Activated CD4-positive, alpha-beta T cell treated with anti-CD3 and anti-CD28 coated beads, Interleukin-2, amount 50 U/mL, for 1 hour (primary cell): ENCODE results near the gene DBP.
A peak's percentile ranks its signal among the peaks of the same experiment; 100 is the strongest.
"Not testable (repeated sequence)": the region's sequence is repeated elsewhere in the genome, so short reads cannot be mapped to it uniquely, and the experiment has no call there.

Source experiments
- DNase-seq: peaks from one replicate; pipeline ENCODE4 v3.0.0-alpha.2; 2020

DBP gene

GRCh38 chr19:48665786-48666185 is 28.6 kb upstream of the DBP start:
- no peak for DNase-seq

- no peak for DNase-seq
These were observed 27.3 kb upstream of the DBP start for GRCh38 chr19:48664476-48664875.

- no peak for DNase-seq
These were observed 26.5 kb upstream of the DBP start for GRCh38 chr19:48663667-48664066.

- no peak for DNase-seq
These were observed 24.5 kb upstream of the DBP start for GRCh38 chr19:48661711-48662090.

- peak; percentile 71 for DNase-seq
These were observed 23.9 kb upstream of the DBP start for GRCh38 chr19:48660852-48661710.

GRCh38 chr19:48659768-48660167 is 22.6 kb upstream of the DBP start:
- DNase-seq = no peak

GRCh38 chr19:48658483-48658882 is 21.3 kb upstream of the DBP start:
- no peak for DNase-seq

- not testable (repeated sequence) for DNase-seq
These were observed 20.6 kb upstream of the DBP start for GRCh38 chr19:48657828-48658227.

- DNase-seq = no peak
These were observed 19.8 kb upstream of the DBP start for GRCh38 chr19:48656840-48657474.

GRCh38 chr19:48654299-48655059 is 17.3 kb upstream of the DBP start:
- DNase-seq = no peak

- DNase-seq = no peak
These were observed 14.5 kb upstream of the DBP start for GRCh38 chr19:48651683-48652048.

- DNase-seq = no peak
These were observed 13.9 kb upstream of the DBP start for GRCh38 chr19:48650974-48651682.

GRCh38 chr19:48648134-48648533 is 11.0 kb upstream of the DBP start:
- no peak for DNase-seq

GRCh38 chr19:48646722-48647216 is 9.6 kb upstream of the DBP start:
- no peak for DNase-seq

GRCh38 chr19:48646001-48646721 is 9.0 kb upstream of the DBP start, which contains the start of gene CA11:
Gene CA11 (minus strand): TSS chr19:48646187. CDS start chr19:48645632, 555 bp downstream.
- DNase-seq = peak; percentile 91

GRCh38 chr19:48645620-48646000 is 8.4 kb upstream of the DBP start:
- DNase-seq = no peak

GRCh38 chr19:48644839-48645619 is 7.8 kb upstream of the DBP start:
- DNase-seq = peak; percentile 72

GRCh38 chr19:48644355-48644754 is 7.2 kb upstream of the DBP start:
- no peak for DNase-seq

GRCh38 chr19:48642862-48643261 is 5.7 kb upstream of the DBP start:
- DNase-seq = no peak

GRCh38 chr19:48641850-48642249 is 4.7 kb upstream of the DBP start:
- DNase-seq = no peak
